ENCODE data around the gene SLC16A3.
A peak's percentile ranks its signal among the peaks of the same experiment; 100 is the strongest.
"Not testable (repeated sequence)": the region's sequence is repeated elsewhere in the genome, so short reads cannot be mapped to it uniquely, and the experiment has no call there.

The SLC16A3 gene

GRCh38 chr17:82228842-82229697 lies at the start of gene SLC16A3:
Gene SLC16A3, plus strand, starts transcription at chr17:82229042. Its CDS starts 6,967 bp downstream, at chr17:82236009.
- peak; percentile 83 for DNase-seq

- no peak for DNase-seq
These were observed 49.4 kb upstream of the SLC16A3 start for GRCh38 chr17:82179412-82179811.

- DNase-seq, result no peak
These were observed 48.8 kb upstream of the SLC16A3 start for GRCh38 chr17:82179946-82180475.

GRCh38 chr17:82180776-82181528 lies 47.9 kb upstream of the SLC16A3 start:
- DNase-seq, result no peak

GRCh38 chr17:82184761-82185160 lies 44.1 kb upstream of the SLC16A3 start:
- DNase-seq, result no peak

- no peak for DNase-seq
These were observed 42.6 kb upstream of the SLC16A3 start for GRCh38 chr17:82186221-82186620.

- no peak for DNase-seq
These were observed 41.3 kb upstream of the SLC16A3 start for GRCh38 chr17:82187500-82187899.

- no peak for DNase-seq
These were observed 40.6 kb upstream of the SLC16A3 start for GRCh38 chr17:82188001-82188961.

- DNase-seq, result not testable (repeated sequence)
These were observed 35.8 kb upstream of the SLC16A3 start for GRCh38 chr17:82193050-82193449.

- DNase-seq, result no peak
These were observed 35.2 kb upstream of the SLC16A3 start for GRCh38 chr17:82193520-82194220.

- no peak for DNase-seq
These were observed 34.1 kb upstream of the SLC16A3 start for GRCh38 chr17:82194765-82195164.

- no peak for DNase-seq
These were observed 32.9 kb upstream of the SLC16A3 start for GRCh38 chr17:82195675-82196672.

GRCh38 chr17:82198092-82198491 lies 30.8 kb upstream of the SLC16A3 start:
- DNase-seq, result no peak

- no peak for DNase-seq
These were observed 29.3 kb upstream of the SLC16A3 start for GRCh38 chr17:82199496-82199895.

GRCh38 chr17:82200135-82200534 lies 28.7 kb upstream of the SLC16A3 start:
- no peak for DNase-seq

GRCh38 chr17:82200743-82201497 lies 27.9 kb upstream of the SLC16A3 start:
- DNase-seq, result peak; percentile 79

GRCh38 chr17:82201498-82201910 lies 27.3 kb upstream of the SLC16A3 start:
- DNase-seq, result no peak

- DNase-seq, result no peak
These were observed 25.9 kb upstream of the SLC16A3 start for GRCh38 chr17:82202981-82203380.

GRCh38 chr17:82203920-82204319 lies 24.9 kb upstream of the SLC16A3 start:
- DNase-seq, result no peak
